Kasumi-1 (cell line): Measurements from ENCODE around the gene CDKAL1.
"Not testable (repeated sequence)": the region's sequence is repeated elsewhere in the genome, so short reads cannot be mapped to it uniquely, and the experiment has no call there.

Experiments used
- DNase-seq, 2 experiments: peaks; one replicate each; lab custom pipeline; 2025; lab: John Stamatoyannopoulos, UW

The CDKAL1 gene

GRCh38 chr6:20534295-20535262, at the start of gene CDKAL1:
TSS of gene CDKAL1 (plus strand) at chr6:20534457. CDS start at chr6:20546351, 11,894 bp downstream.
- peak; percentile 90 to 92 for DNase-seq

GRCh38 chr6:20486641-20487040, 47.6 kb upstream of the CDKAL1 start:
- DNase-seq = no peak

GRCh38 chr6:20487669-20488375, 46.4 kb upstream of the CDKAL1 start:
- DNase-seq = no peak

GRCh38 chr6:20490591-20490990, 43.7 kb upstream of the CDKAL1 start:
- DNase-seq = no peak

GRCh38 chr6:20492099-20492498, 42.2 kb upstream of the CDKAL1 start:
- no peak for DNase-seq

- peak; percentile 10 to 24 for DNase-seq
Measured at GRCh38 chr6:20497216-20498040, 36.8 kb upstream of the CDKAL1 start.

GRCh38 chr6:20498041-20498385, 36.2 kb upstream of the CDKAL1 start:
- no peak for DNase-seq

GRCh38 chr6:20509212-20509611, 25.0 kb upstream of the CDKAL1 start:
- DNase-seq = no peak

- DNase-seq = no peak
Measured at GRCh38 chr6:20511852-20512251, 22.4 kb upstream of the CDKAL1 start.

- DNase-seq = not testable (repeated sequence)
Measured at GRCh38 chr6:20525208-20525607, 9.0 kb upstream of the CDKAL1 start.

GRCh38 chr6:20529086-20529448, 5.2 kb upstream of the CDKAL1 start:
- DNase-seq = peak; percentile 65 to 71

- no peak for DNase-seq
Measured at GRCh38 chr6:20532881-20533280, 1.4 kb upstream of the CDKAL1 start.

GRCh38 chr6:20533746-20534294, 437 bp upstream of the CDKAL1 start:
- no peak for DNase-seq

GRCh38 chr6:20538131-20538662, 3.9 kb downstream of the CDKAL1 start:
- no peak for DNase-seq

GRCh38 chr6:20538907-20539306, 4.7 kb downstream of the CDKAL1 start:
- no peak for DNase-seq

- no peak for DNase-seq
Measured at GRCh38 chr6:20539387-20539786, 5.1 kb downstream of the CDKAL1 start.

- DNase-seq = no peak
Measured at GRCh38 chr6:20540683-20541082, 6.4 kb downstream of the CDKAL1 start.

GRCh38 chr6:20541382-20541781, 7.1 kb downstream of the CDKAL1 start:
- DNase-seq = no peak

- DNase-seq = no peak
Measured at GRCh38 chr6:20542927-20543602, 8.8 kb downstream of the CDKAL1 start.

GRCh38 chr6:20548264-20548663, 14.0 kb downstream of the CDKAL1 start:
- DNase-seq = no peak

GRCh38 chr6:20549398-20549797, 15.1 kb downstream of the CDKAL1 start:
- DNase-seq = not testable (repeated sequence)
